ENCODE results near the gene ATP6AP2.
"Not testable (repeated sequence)": the region's sequence is repeated elsewhere in the genome, so short reads cannot be mapped to it uniquely, and the experiment has no call there.

ATP6AP2 gene

DNA sequence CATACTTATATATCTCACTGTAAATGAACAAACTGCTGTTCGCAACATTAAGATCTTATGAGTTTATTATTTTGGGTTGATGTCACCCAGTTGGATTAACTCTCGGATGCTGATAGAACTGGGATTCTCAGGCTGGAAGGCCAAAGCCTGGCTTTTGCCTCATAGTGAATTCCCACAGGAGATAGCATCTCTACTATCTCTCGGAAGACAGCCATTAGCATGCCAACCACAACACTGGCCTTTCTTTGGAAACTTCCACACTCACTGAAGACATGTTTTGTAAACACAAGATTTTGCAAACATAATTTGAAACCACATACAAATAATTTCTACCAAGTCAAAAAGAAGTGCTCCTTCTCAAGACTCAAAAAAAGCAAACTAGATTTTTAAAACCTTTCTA, 4.5 kb upstream of the ATP6AP2 start:
- no peak overlapping the region for H3K4me3 ChIP-seq (ENCODE audit: low read depth, low read length)
- TF ChIP-seq, protein P1, sequence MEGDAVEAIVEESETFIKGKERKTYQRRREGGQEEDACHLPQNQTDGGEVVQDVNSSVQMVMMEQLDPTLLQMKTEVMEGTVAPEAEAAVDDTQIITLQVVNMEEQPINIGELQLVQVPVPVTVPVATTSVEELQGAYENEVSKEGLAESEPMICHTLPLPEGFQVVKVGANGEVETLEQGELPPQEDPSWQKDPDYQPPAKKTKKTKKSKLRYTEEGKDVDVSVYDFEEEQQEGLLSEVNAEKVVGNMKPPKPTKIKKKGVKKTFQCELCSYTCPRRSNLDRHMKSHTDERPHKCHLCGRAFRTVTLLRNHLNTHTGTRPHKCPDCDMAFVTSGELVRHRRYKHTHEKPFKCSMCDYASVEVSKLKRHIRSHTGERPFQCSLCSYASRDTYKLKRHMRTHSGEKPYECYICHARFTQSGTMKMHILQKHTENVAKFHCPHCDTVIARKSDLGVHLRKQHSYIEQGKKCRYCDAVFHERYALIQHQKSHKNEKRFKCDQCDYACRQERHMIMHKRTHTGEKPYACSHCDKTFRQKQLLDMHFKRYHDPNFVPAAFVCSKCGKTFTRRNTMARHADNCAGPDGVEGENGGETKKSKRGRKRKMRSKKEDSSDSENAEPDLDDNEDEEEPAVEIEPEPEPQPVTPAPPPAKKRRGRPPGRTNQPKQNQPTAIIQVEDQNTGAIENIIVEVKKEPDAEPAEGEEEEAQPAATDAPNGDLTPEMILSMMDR (IDR thresholded peaks at IDR 0.05; ENCODE audit: control insufficient read depth, extremely low read depth, insufficient read depth), result no peak
- no peak for DNase-seq (ENCODE audit: low read depth)

DNA sequence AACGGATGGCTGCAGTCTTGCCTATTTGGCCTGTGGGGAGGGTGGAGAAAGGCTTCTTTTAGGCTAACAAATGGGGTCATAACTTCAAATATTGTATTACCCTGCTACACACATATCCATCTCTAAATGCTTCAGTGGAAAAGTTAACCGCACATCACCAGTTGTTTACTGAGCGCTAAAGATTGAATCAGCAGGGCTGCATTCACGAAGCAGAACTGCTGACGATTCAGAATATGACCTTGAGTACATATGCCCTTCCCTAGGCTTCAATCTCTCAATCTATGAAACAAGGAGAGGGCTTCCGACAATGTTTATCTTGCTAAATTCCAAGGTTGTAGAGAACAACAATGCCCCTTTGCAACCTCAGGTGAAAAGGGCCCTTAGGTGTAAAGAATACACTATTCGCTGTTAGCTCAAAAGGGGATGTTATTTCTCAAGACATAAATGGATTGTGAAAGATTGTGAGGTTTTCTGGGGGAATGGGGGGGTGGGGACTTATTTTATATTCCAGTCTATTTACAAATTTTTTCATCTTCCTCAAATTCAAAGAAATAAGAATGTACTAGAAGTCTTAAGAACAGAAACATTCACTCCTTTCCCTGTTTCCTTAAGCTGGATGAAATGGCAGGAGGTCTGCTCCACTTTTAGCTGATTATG, 2.6 kb upstream of the ATP6AP2 start:
- TF ChIP-seq, protein P1 (IDR thresholded peaks at IDR 0.05; ENCODE audit: control insufficient read depth, extremely low read depth, insufficient read depth), result no peak
- DNase-seq (ENCODE audit: low read depth), result no peak
- no peak overlapping the region for H3K4me3 ChIP-seq (ENCODE audit: low read depth, low read length)

DNA sequence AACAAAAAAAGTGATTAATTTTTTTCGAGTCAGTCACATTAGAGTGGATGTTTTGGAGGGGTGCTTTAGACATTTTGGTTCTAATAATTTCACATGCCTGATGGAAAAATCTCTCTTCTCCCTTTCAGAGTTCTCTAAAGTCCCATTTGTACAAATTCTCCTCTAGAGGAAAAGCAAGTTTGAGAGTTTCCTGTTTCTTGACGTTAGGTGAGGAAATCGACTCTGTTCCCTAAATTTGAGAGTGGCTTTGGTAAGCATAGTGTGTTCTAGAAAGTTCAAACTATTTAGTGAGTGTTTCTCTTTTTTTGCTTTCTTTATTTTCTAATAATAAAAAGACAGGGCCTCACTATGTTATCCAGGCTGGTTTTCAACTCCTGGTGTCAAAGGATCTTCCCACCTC, 1.6 kb upstream of the ATP6AP2 start:
- no peak for DNase-seq (ENCODE audit: low read depth)
- no peak overlapping the region for H3K4me3 ChIP-seq (ENCODE audit: low read depth, low read length)
- TF ChIP-seq, protein P1 (IDR thresholded peaks at IDR 0.05; ENCODE audit: control insufficient read depth, extremely low read depth, insufficient read depth), result no peak

DNA sequence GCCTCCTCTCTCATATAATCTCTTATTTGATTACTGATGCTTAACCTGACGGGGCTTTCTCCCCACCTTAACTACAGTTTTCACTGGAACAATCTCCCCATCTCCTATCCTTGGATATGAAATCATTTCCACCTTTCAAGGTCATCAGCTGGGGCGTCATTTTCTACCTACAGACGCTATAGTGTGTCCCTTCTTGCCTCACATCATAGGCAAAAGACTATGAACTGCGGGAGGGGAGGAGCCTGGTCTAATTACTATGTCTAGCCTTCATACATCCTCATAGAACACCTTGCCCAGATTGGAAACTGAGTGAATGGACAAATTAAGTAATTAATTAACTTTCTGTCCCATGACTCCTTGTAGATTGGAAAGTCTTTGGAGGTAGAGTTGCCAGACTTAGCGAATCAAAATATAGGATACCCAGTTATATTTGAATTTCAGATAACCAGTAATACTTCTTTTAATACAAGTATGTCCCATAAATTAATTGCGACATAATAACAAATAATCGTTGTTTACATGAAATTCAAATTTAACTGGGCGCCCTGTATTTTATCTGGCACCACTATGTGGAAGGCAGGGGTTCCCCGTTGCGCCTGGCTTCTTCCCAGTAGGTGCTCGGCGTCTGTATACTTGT, 752 bp upstream of the ATP6AP2 start:
- H3K4me3 ChIP-seq (ENCODE audit: low read depth, low read length), result peak overlapping the region; percentile 75
- DNase-seq (ENCODE audit: low read depth), result no peak
- TF ChIP-seq, protein P1 (IDR thresholded peaks at IDR 0.05; ENCODE audit: control insufficient read depth, extremely low read depth, insufficient read depth), result no peak

DNA sequence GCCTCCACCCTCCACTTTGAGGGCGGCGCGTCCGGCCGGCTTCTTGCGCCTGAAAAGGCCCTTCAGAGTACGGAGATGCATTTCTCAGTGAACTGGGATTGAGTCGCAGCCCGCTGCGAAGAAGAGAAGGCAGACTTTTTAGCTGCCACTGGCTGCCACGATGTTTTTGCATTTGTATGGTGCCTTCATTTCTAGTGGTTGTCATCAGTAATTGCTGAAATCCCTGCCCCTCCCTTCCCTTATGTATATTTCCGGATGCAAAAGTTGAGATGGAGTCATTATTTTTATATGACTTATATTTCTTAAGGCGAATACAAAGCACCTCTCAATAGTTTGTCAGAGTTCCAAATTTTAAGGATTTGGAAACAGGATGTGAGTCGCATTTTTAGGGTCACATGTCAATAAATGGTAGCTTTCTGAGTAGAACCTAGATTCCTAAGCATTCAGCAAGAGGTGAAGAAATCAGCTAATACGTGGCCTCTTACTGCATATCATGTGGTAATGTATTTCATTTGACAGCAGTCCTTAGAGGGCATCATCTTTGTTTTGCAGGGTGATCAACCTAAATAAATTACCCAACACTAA, 658 bp downstream of the ATP6AP2 start:
- TF ChIP-seq, protein P1 (IDR thresholded peaks at IDR 0.05; ENCODE audit: control insufficient read depth, extremely low read depth, insufficient read depth), result no peak
- no peak for DNase-seq (ENCODE audit: low read depth)
- H3K4me3 ChIP-seq (ENCODE audit: low read depth, low read length), result peak overlapping the region; percentile 75

DNA sequence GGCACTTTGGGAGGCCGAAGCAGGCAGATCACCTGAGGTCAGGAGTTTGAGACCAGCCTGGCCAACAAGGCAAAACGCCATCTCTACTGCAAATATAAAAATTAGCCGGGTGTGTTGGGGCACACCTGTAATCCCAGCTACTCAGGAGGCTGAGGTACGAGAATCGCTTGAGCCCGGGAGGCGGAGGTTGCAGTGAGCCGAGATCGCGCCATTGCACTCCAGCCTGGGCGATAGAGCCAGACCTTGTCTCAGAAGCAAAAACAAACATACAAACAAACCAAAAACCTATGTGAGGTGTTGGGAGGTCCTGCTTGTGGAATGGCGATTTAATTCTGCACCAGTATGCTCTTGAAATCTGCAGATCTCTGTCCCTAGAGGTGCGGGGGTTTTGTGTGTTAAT, 1.4 kb downstream of the ATP6AP2 start:
- not testable (repeated sequence) for DNase-seq (ENCODE audit: low read depth)
- peak overlapping the region; percentile 75 for H3K4me3 ChIP-seq (ENCODE audit: low read depth, low read length)

DNA sequence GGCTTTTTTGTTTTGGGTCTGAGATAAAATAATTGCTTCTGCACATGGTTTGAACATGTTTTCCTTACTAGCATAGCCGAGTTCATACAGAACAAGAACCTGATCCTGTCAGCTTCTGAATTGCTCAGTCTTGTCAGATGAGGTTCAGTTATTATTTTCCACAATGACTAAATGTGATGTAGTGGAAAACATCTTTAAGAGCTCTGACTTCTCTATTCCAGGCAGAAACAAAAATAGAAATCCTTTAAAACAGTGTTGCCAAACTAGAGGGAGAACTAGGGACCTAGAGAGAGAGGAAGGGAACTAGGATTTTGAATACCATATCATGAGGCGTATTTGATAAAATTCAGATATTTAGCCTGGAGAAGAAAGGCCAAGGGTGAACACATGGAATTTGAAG, 2.0 kb downstream of the ATP6AP2 start:
- H3K4me3 ChIP-seq (ENCODE audit: low read depth, low read length), result no peak overlapping the region
- DNase-seq (ENCODE audit: low read depth), result no peak
- TF ChIP-seq, protein P1 (IDR thresholded peaks at IDR 0.05; ENCODE audit: control insufficient read depth, extremely low read depth, insufficient read depth), result no peak

DNA sequence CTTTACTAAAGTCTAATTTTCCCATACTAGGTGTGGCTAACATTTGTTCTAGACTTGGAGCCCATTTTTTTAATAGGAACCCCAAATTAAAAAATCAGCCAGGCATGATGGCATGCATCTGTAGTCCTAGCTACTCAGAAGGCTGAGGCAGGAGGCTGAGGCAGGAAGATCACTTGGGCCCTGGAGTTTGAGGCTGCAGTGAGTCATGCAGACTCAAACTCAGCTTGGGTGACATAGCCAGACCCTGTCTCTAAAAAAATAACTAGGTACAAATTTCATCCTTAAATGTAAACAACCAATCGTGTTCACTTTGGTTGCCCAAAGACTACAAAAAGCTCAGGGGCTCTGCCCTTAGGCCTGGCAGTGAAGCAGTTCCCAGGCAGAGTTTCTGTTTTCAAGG, 6.9 kb downstream of the ATP6AP2 start:
- not testable (repeated sequence) for DNase-seq (ENCODE audit: low read depth)

DNA sequence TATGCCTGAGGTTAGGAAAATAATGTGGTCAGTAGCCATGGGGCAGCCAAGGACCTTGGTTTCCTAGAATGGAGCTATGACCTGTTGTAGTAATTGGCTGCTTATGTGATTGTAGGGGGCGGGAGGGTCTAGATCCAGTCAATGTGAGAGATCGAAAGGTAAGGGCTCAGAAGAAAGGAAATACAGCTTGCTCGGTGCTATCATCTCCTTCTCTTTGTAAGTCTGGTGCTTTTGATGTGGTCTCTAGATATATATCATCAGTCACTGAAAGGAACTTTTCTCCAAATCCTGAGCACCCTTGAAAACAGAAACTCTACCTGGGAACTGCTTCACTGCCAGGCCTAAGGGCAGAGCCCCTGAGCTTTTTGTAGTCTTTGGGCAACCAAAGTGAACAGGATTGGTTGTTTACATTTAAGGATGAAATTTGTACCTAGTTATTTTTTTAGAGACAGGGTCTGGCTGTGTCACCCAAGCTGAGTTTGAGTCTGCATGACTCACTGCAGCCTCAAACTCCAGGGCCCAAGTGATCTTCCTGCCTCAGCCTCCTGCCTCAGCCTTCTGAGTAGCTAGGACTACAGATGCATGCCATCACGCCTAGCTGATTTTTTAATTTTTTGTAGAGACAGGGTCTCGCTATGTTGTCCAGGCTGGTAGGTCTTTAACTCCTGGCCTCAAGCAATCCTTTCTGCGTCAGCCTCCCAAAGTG, 9.0 kb downstream of the ATP6AP2 start:
- not testable (repeated sequence) for H3K4me3 ChIP-seq (ENCODE audit: low read depth, low read length); DNase-seq (ENCODE audit: low read depth)

More for the DNA sequence above, 6.9 kb downstream of the ATP6AP2 start:
- not testable (repeated sequence) for H3K4me3 ChIP-seq (ENCODE audit: low read depth, low read length)

Data from LNCaP clone FGC (cell line).